AG09319 (cell line): ENCODE data around the gene RIPK1.
"Not testable (repeated sequence)": the region's sequence is repeated elsewhere in the genome, so short reads cannot be mapped to it uniquely, and the experiment has no call there.

Experiments used
- DNase-seq: peaks from one replicate; pipeline ENCODE4 v3.0.0-alpha.2; 2010; ENCODE audit warnings: low read depth; ENCODE audit errors: extremely low read depth
- TF ChIP-seq, protein P1 (sequence below): IDR thresholded peaks from 2 replicates; pipeline ENCODE4 v1.5.1; 2011; ENCODE audit warnings: low read depth, mild to moderate bottlenecking, inconsistent platforms, low read length, moderate library complexity

Gene RIPK1

GRCh38 chr6:3063733-3064700, 4.3 kb upstream of the RIPK1 start:
- TF ChIP-seq, protein P1, sequence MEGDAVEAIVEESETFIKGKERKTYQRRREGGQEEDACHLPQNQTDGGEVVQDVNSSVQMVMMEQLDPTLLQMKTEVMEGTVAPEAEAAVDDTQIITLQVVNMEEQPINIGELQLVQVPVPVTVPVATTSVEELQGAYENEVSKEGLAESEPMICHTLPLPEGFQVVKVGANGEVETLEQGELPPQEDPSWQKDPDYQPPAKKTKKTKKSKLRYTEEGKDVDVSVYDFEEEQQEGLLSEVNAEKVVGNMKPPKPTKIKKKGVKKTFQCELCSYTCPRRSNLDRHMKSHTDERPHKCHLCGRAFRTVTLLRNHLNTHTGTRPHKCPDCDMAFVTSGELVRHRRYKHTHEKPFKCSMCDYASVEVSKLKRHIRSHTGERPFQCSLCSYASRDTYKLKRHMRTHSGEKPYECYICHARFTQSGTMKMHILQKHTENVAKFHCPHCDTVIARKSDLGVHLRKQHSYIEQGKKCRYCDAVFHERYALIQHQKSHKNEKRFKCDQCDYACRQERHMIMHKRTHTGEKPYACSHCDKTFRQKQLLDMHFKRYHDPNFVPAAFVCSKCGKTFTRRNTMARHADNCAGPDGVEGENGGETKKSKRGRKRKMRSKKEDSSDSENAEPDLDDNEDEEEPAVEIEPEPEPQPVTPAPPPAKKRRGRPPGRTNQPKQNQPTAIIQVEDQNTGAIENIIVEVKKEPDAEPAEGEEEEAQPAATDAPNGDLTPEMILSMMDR = no peak
- peak; percentile 86 for DNase-seq

DNA sequence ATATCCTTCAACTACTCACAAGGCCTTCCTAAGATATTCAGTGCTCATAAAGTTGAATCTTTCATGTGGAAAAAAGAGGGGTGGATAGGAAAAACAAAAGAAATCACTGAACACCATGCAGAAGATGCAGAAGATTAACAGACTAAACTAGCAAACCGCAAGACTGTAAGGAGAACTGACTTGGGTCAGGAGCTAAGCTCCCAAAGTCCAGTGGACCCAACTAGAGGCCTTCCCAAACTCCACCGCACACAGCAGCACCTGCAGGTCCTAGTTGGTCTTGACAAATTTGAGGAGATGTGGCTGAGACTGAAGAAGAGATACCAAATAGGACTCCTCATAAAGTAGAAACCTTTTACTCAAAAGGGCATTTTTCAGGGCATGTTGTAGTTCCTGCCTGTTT, 3.3 kb downstream of the RIPK1 start:
- no peak for DNase-seq
- TF ChIP-seq, protein P1 = no peak

DNA sequence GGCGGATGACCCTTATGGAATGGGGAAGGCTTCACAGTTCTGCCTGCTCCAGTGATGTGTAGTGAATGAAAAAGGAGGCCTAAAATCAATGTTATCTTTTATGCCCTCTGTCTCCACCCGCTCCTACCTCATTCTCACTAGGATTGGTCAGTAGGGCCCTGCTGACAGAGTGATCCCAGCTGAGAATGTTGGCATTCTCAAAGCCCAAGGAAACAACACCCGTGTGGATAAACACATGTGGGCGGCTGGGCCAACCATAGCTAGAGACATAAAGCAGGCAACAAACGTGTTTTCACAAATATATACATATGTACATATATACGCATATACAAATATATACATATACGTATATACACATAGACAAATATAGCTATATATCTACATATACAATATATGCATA, 4.5 kb downstream of the RIPK1 start:
- DNase-seq = no peak
- TF ChIP-seq, protein P1 = no peak

GRCh38 chr6:3073382-3073781, 5.1 kb downstream of the RIPK1 start:
- TF ChIP-seq, protein P1 = no peak
- no peak for DNase-seq

DNA sequence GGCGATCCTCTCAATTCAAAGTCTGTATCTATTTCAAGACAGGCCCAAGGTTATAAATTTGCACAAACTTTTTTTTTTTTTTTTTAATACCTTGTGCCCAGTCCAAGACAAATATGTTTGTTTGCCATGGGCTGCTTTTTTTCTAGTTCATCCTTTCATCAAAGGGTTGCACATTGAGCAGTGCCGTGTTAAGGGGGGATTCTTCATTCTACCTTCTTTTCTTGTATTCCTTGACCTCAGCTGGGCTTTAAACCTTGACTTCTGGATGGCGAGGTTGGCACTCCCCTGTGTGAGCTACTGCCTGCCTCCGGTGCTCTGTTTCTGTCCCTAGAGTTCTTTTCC, 7.4 kb downstream of the RIPK1 start:
- DNase-seq = no peak
- TF ChIP-seq, protein P1 = no peak

- TF ChIP-seq, protein P1 = no peak
- DNase-seq = no peak
Measured at GRCh38 chr6:3076320-3076719, 8.0 kb downstream of the RIPK1 start.

DNA sequence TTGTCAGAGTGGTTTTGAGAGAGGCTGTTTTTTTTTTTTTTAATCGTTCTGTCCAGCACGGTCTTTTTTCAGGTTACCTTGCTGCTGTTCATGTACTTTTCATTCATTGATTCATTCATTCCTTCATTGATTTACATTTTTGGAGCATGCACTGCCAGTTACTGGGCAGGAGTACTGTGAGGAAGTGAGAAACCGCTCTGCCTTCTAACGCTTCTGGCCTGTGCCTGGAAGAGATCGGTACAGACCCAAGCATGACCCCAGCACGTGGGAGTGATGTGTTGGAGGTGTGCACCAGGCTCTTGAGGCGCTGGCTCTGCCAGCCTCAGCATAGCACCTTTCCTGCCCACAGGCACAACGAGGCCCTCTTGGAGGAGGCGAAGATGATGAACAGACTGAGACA, 9.1 kb downstream of the RIPK1 start:
- TF ChIP-seq, protein P1 = no peak
- no peak for DNase-seq

DNA sequence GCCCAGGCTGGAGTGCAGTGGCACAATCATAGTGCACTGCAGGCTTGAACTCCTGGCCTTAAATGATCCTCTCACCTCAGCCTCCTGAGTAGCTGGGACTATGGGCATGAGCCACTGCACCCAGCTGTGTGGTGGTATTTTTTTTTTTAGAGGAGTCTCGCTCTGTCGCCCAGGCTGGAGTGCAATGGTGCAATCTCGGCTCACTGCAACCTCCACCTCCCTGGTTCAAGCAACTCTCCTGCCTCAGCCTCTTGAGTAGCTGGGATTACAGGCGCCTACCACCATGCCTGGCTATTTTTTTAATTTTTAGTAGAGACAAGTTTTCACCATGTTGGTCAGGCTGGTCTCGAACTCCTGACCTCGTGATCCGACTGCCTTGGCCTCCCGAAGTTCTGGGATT, 10.7 kb downstream of the RIPK1 start:
- DNase-seq = not testable (repeated sequence)
